ENCODE data around the gene IL20RA. TPM values are rescaled to one million over a fixed set of nuclear protein-coding genes. Genes with fewer than 3 reads are reported as not detected.

The IL20RA gene
- total and polyA plus RNA-seq, 2 of the 13 experiments (the other 11 are each of a cell fraction or from before 2014, with no cell fraction given), result not detected

GRCh38 chr6:136964398-136964797, 80.4 kb downstream of the IL20RA start:
- 10% methylated on average over 2 of the region's 2 CpGs for WGBS (ENCODE audit: low lambda C conversion rate)
- H3K36me3 ChIP-seq (replicated peaks in 1 of 2; ENCODE audit: control insufficient read depth in 1 of 2, insufficient read depth in 2 of 2, low read length in 2 of 2), result no peaks in the 10 kb centered on the region
- in situ Hi-C loops (cut with HindIII; ENCODE audit: extremely low pct_ligation_motif_present, low pct_unique_long_range_greater_than_20kb), result loop anchor here (25.0 kb wide), 1 partner anchor 673 kb away; no protein-coding TSS in a partner anchor

GRCh38 chr6:136963259-136963658, 81.5 kb downstream of the IL20RA start:
- FAIRE-seq (no peak), ATAC-seq (no peak), DNase-seq (ENCODE audit: low spot score) (no peak)
- Histone ChIP-seq H2AFZ (ENCODE audit: low read length) (no peak overlapping the region), H3K4me2 (ENCODE audit: low read depth, low read length) (no peak overlapping the region), H3K4me3 (replicated peaks in 1 of 3; ENCODE audit: insufficient read depth in 1 of 3, low read depth in 2 of 3, low read length in 3 of 3) (no peak overlapping the region), H3K79me2 (ENCODE audit: insufficient read depth, low read length) (no peaks in the 10 kb centered on the region), H3K27ac (ENCODE audit: extremely low read length, insufficient read depth, low read length) (no peak overlapping the region), H3K4me1 (ENCODE audit: insufficient read depth, low read length) (peaks cover 7% of the 10 kb centered on the region; the same call in 1 of the 2 replicates), H3K9ac (ENCODE audit: insufficient read depth, low read depth, low read length) (no peak overlapping the region), H3K27me3 (ENCODE audit: control insufficient read depth in 1 of 2, insufficient read depth in 2 of 2, low read length in 2 of 2) (peaks cover 4 to 15% of the 10 kb centered on the region in 2 experiments; a peak in 3 of 5 replicates), H4K20me1 (ENCODE audit: insufficient read depth, low read length) (no peaks in the 10 kb centered on the region), H3K9me3 (ENCODE audit: low read length) (no peaks in the 10 kb centered on the region), H3K36me3 (replicated peaks in 1 of 2; ENCODE audit: control insufficient read depth in 1 of 2, insufficient read depth in 2 of 2, low read length in 2 of 2) (no peaks in the 10 kb centered on the region)
- ChIA-PET POLR2A (no interaction called here), CTCF (ENCODE audit: low intra/inter-chr PET ratio, low total read pairs) (no interaction called here)
- no peak for TF ChIP-seq ZNF563 (CRISPR knock-in tag; IDR thresholded peaks at IDR 0.05)
- WGBS (ENCODE audit: low lambda C conversion rate), result 3% methylated on average over 2 of the region's 2 CpGs
- no TSS peak for BruUV-seq (replicated peaks)
- in situ Hi-C loops (cut with HindIII; ENCODE audit: extremely low pct_ligation_motif_present, low pct_unique_long_range_greater_than_20kb) (loop anchor here (25.0 kb wide), 1 partner anchor 674 kb away; no protein-coding TSS in a partner anchor), intact Hi-C loops (cut with micrococcal nuclease; ENCODE audit: unreplicated experiment) (no loop called here)

More at GRCh38 chr6:136964398-136964797, 80.4 kb downstream of the IL20RA start:
- H3K4me2 ChIP-seq (ENCODE audit: low read depth, low read length), result no peak overlapping the region
- H2AFZ ChIP-seq (ENCODE audit: low read length), result no peak overlapping the region
- no peaks in the 10 kb centered on the region for H4K20me1 ChIP-seq (ENCODE audit: insufficient read depth, low read length)
- BruUV-seq (replicated peaks), result no TSS peak
- no peak for ATAC-seq
- ChIA-PET POLR2A (no interaction called here), CTCF (ENCODE audit: low intra/inter-chr PET ratio, low total read pairs) (no interaction called here)
- intact Hi-C loops (cut with micrococcal nuclease; ENCODE audit: unreplicated experiment), result no loop called here
- no peak overlapping the region for H3K9ac ChIP-seq (ENCODE audit: insufficient read depth, low read depth, low read length)
- H3K4me3 ChIP-seq (replicated peaks in 1 of 3; ENCODE audit: insufficient read depth in 1 of 3, low read depth in 2 of 3, low read length in 3 of 3), result no peak overlapping the region
- H3K79me2 ChIP-seq (ENCODE audit: insufficient read depth, low read length), result no peaks in the 10 kb centered on the region
- TF ChIP-seq HMGA1 (CRISPR knock-in tag; conservative IDR thresholded peaks at IDR 0.05), result no peak
- no peak for TF ChIP-seq TOE1 (CRISPR knock-in tag; IDR thresholded peaks at IDR 0.05)
- no peak for TF ChIP-seq ZMYM3 (CRISPR knock-in tag; IDR thresholded peaks at IDR 0.05)
- TF ChIP-seq GATA4 (IDR thresholded peaks at IDR 0.05; ENCODE audit: borderline replicate concordance, low read depth), result no peak
- no peak for TF ChIP-seq XBP1 (CRISPR knock-in tag; IDR thresholded peaks at IDR 0.05)
- no peak for DNase-seq (ENCODE audit: low spot score)
- no peak overlapping the region for H3K27ac ChIP-seq (ENCODE audit: extremely low read length, insufficient read depth, low read length)
- FAIRE-seq, result no peak
- H3K27me3 ChIP-seq (ENCODE audit: control insufficient read depth in 1 of 2, insufficient read depth in 2 of 2, low read length in 2 of 2), result peaks cover 2 to 6% of the 10 kb centered on the region in 2 experiments; a peak in 3 of 5 replicates
- peaks cover 5% of the 10 kb centered on the region; the same call in 1 of the 2 replicates for H3K4me1 ChIP-seq (ENCODE audit: insufficient read depth, low read length)
- no peaks in the 10 kb centered on the region for H3K9me3 ChIP-seq (ENCODE audit: low read length)
